Liver (tissue), 9 donors: ENCODE measurements around the gene POLG. TPM values are rescaled to one million over a fixed set of nuclear protein-coding genes. Genes with fewer than 3 reads are reported as not detected.

Source experiments
- DNase-seq: peaks from one replicate; pipeline ENCODE4 v3.0.0-alpha.2; 2017; ENCODE audit warnings: low spot score
- H3K27ac ChIP-seq, 2 donors: one replicate each; pipeline ENCODE4 v1.7.0; 2013; ENCODE audit warnings: inconsistent platforms in 2 of 2, low read length in 2 of 2, control low read depth in 1 of 2, low read depth in 1 of 2, mild to moderate bottlenecking in 1 of 2
- H3K27me3 ChIP-seq, 4 donors: one replicate each; pipeline versions ENCODE4 v1.6.1 to v1.7.0; 2013; ENCODE audit warnings: low read length in 3 of 4, inconsistent platforms in 1 of 4, mild to moderate bottlenecking in 1 of 4, moderate library complexity in 1 of 4; ENCODE audit not compliant: control insufficient read depth in 4 of 4, insufficient read depth in 4 of 4
- H3K36me3 ChIP-seq, 4 donors: one replicate each; pipeline versions ENCODE4 v1.6.1 to v1.7.0; 2013; ENCODE audit warnings: low read length in 3 of 4, mild to moderate bottlenecking in 3 of 4, low read depth in 1 of 4, moderate library complexity in 1 of 4; ENCODE audit not compliant: control insufficient read depth in 4 of 4, insufficient read depth in 3 of 4
- H3K4me1 ChIP-seq, 4 donors: one replicate each; pipeline versions ENCODE4 v1.6.1 to v1.7.0; 2013; ENCODE audit warnings: low read length in 3 of 4, mild to moderate bottlenecking in 3 of 4, moderate library complexity in 1 of 4; ENCODE audit not compliant: control insufficient read depth in 4 of 4, insufficient read depth in 4 of 4
- H3K4me3 ChIP-seq, 3 donors: one replicate each; pipeline versions ENCODE4 v1.6.1 to v1.7.0; 2013; ENCODE audit warnings: low read length in 3 of 3, control low read depth in 1 of 3, low read depth in 1 of 3, mild to moderate bottlenecking in 1 of 3
- H3K9ac ChIP-seq, 2 donors: one replicate each; pipeline ENCODE4 v1.7.0; 2013; ENCODE audit warnings: low read length in 2 of 2, mild to moderate bottlenecking in 2 of 2, moderate library complexity in 2 of 2, control low read depth in 1 of 2, low read depth in 1 of 2
- H3K9me3 ChIP-seq, 4 donors: one replicate each; pipeline versions ENCODE4 v1.6.1 to v1.7.0; 2013; ENCODE audit warnings: low read length in 3 of 4; ENCODE audit not compliant: control insufficient read depth in 4 of 4
- ATF3 ChIP-seq: IDR thresholded peaks from 2 replicates; pipeline ENCODE4 v1.6.1; 2016; ENCODE audit warnings: antibody characterized with exemption
- EGR1 ChIP-seq, 2 donors: IDR thresholded peaks; 2 replicates each; pipeline ENCODE4 v1.6.1; 2016 to 2018; ENCODE audit warnings: antibody characterized with exemption in 2 of 2, low read depth in 2 of 2
- FOXA1 ChIP-seq: IDR thresholded peaks from 2 replicates; pipeline ENCODE4 v1.6.1; 2016; ENCODE audit warnings: antibody characterized with exemption
- FOXA2 ChIP-seq: IDR thresholded peaks from 2 replicates; pipeline ENCODE4 v1.6.1; 2016; ENCODE audit warnings: antibody characterized with exemption
- GABPA ChIP-seq, 2 donors: IDR thresholded peaks in 1 of 2; conservative IDR thresholded peaks in 1 of 2; 2 replicates each; pipeline ENCODE4 v1.6.1; 2016; ENCODE audit warnings: antibody characterized with exemption in 2 of 2, mild to moderate bottlenecking in 1 of 2, moderate library complexity in 1 of 2
- HNF4G ChIP-seq: IDR thresholded peaks from 2 replicates; pipeline ENCODE4 v1.6.1; 2016; ENCODE audit warnings: antibody characterized with exemption
- JUND ChIP-seq, 2 donors: IDR thresholded peaks; 2 replicates each; pipeline ENCODE4 v1.6.1; 2016; ENCODE audit warnings: antibody characterized with exemption in 2 of 2
- MAX ChIP-seq: IDR thresholded peaks from 2 replicates; pipeline ENCODE4 v1.6.1; 2016; ENCODE audit warnings: antibody characterized with exemption
- NR2F2 ChIP-seq: IDR thresholded peaks from 2 replicates; pipeline ENCODE4 v1.6.1; 2016; ENCODE audit warnings: antibody characterized with exemption
- RAD21 ChIP-seq, 2 donors: IDR thresholded peaks; 2 replicates each; pipeline ENCODE4 v1.6.1; 2016; ENCODE audit warnings: antibody characterized with exemption in 2 of 2, mild to moderate bottlenecking in 2 of 2
- RXRA ChIP-seq, 2 donors: IDR thresholded peaks; 2 replicates each; pipeline ENCODE4 v1.6.1; 2017 to 2018; ENCODE audit warnings: antibody characterized with exemption in 2 of 2, mild to moderate bottlenecking in 1 of 2
- SP1 ChIP-seq: IDR thresholded peaks from 2 replicates; pipeline ENCODE4 v1.6.1; 2018; ENCODE audit warnings: antibody characterized with exemption, mild to moderate bottlenecking
- TAF1 ChIP-seq: conservative IDR thresholded peaks from 2 replicates; pipeline ENCODE4 v1.6.1; 2016; ENCODE audit warnings: antibody characterized with exemption, mild to moderate bottlenecking
- YY1 ChIP-seq: IDR thresholded peaks from 2 replicates; pipeline ENCODE4 v1.6.1; 2016; ENCODE audit warnings: antibody characterized with exemption, mild to moderate bottlenecking
- WGBS: extraction: QIAGEN DNeasy Blood & Tissue Kit; methylation state at CpG from one replicate; pipeline ENCODE4 v1.1.7; 2013; 5-methylcytosine and 5-hydroxymethylcytosine counted together
- polyA plus RNA-seq, 2 donors: library from polyadenylated mRNA; stranded (reverse) in 1 of 2; unstranded in 1 of 2; fragments of 200-250 nt in 1 of 2; fragments of >200 nt in 1 of 2; fragmentation: Nextera tagmentation in 1 of 2; extraction: Ambion mirVana in 1 of 2; gene quantifications; one replicate each; pipeline versions ENCODE4 v1.2.1 to v1.2.3, GENCODE V29; 2013 to 2015
- total RNA-seq, 2 donors: library from RNA; depleted of rRNA; stranded (reverse); fragments of >200 nt; gene quantifications; one replicate each; pipeline ENCODE4 v1.2.3, GENCODE V29; 2014
- TF ChIP-seq, protein P1 (sequence below): IDR thresholded peaks from 2 replicates; pipeline ENCODE4 v1.6.1; 2016; ENCODE audit warnings: antibody characterized with exemption, mild to moderate bottlenecking
- TF ChIP-seq, protein P2 (sequence below): IDR thresholded peaks from 2 replicates; pipeline ENCODE4 v1.6.1; 2016; ENCODE audit warnings: antibody characterized with exemption
- TF ChIP-seq, protein P3 (sequence below): fragments of 150-350 bp; IDR thresholded peaks from 2 replicates; pipeline ENCODE4 v1.5.1; 2017; ENCODE audit warnings: improper control_type of control experiment, low read depth, low read length; ENCODE audit not compliant: missing input control
- donor health status: healthy.
- donor health status: healthy.
- donor health status: healthy.
- donor health status: healthy.
- donor health status: healthy.

POLG gene
- total and polyA plus RNA-seq, 4 donors: 15.2 to 53.1 (median 31.4) TPM

DNA sequence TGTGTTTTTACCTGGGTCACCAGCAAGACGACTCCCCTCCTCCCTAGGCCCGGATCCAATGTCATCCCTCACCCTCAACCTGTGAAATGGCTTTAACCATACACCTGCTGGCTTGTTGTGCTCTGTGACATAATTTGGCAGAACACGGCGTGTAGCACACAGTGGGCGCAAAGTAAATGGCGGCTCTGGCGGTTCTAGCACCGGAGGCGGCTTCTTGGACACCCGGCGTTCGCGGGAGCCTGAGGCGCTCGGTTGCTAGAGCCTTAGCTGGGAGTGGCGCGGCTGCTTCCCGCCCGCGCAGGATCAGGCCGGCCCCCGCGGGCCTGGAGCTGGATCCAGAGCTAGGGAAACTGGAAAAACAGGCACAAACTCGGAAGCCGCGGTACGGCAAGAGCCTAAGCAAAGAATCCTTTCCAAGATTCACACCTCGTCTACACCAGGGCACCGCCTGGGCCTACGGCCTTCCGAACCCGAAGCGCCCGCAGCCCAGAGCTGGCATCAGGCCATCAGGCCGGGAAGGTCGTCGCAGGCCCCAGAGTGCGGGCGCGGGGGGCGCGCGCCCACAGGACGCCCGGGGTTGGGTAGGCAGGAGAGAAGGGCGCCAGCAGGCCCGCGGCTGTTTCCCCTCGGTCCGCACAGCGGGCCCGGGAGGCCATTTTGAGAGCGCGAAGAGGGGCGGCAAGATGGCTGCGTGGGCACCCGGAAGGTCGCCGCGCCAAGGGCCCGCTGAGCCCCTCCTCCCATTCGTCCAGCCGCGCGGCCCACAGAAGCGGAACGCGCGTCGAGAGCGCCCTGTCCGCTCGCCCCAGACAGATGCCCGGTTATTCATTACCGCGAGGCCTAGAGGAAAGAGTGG lies 43.9 kb upstream of the POLG start:
- Histone ChIP-seq H3K36me3 (no peaks in the 10 kb centered on the region), H3K27ac (no peak overlapping the region), H3K9me3 (peaks cover 0 to 2% (median 0%) of the 10 kb centered on the region in 4 donors), H3K4me1 (peaks cover 7 to 13% (median 8%) of the 10 kb centered on the region in 4 donors), H3K9ac (no peak overlapping the region), H3K27me3 (peaks cover 7 to 20% (median 16%) of the 10 kb centered on the region in 4 donors), H3K4me3 (peak overlapping the region in 1 of 3 donors; percentile 40)
- DNase-seq: no peak
- 4% methylated on average over 76 of the region's 76 CpGs for WGBS
- no peak for TF ChIP-seq GABPA (IDR thresholded peaks at IDR 0.05 in 1 of 2, conservative IDR thresholded peaks at IDR 0.05 in 1 of 2)
- TF ChIP-seq, protein P1, sequence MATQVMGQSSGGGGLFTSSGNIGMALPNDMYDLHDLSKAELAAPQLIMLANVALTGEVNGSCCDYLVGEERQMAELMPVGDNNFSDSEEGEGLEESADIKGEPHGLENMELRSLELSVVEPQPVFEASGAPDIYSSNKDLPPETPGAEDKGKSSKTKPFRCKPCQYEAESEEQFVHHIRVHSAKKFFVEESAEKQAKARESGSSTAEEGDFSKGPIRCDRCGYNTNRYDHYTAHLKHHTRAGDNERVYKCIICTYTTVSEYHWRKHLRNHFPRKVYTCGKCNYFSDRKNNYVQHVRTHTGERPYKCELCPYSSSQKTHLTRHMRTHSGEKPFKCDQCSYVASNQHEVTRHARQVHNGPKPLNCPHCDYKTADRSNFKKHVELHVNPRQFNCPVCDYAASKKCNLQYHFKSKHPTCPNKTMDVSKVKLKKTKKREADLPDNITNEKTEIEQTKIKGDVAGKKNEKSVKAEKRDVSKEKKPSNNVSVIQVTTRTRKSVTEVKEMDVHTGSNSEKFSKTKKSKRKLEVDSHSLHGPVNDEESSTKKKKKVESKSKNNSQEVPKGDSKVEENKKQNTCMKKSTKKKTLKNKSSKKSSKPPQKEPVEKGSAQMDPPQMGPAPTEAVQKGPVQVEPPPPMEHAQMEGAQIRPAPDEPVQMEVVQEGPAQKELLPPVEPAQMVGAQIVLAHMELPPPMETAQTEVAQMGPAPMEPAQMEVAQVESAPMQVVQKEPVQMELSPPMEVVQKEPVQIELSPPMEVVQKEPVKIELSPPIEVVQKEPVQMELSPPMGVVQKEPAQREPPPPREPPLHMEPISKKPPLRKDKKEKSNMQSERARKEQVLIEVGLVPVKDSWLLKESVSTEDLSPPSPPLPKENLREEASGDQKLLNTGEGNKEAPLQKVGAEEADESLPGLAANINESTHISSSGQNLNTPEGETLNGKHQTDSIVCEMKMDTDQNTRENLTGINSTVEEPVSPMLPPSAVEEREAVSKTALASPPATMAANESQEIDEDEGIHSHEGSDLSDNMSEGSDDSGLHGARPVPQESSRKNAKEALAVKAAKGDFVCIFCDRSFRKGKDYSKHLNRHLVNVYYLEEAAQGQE: no peak
- TF ChIP-seq, protein P2, sequence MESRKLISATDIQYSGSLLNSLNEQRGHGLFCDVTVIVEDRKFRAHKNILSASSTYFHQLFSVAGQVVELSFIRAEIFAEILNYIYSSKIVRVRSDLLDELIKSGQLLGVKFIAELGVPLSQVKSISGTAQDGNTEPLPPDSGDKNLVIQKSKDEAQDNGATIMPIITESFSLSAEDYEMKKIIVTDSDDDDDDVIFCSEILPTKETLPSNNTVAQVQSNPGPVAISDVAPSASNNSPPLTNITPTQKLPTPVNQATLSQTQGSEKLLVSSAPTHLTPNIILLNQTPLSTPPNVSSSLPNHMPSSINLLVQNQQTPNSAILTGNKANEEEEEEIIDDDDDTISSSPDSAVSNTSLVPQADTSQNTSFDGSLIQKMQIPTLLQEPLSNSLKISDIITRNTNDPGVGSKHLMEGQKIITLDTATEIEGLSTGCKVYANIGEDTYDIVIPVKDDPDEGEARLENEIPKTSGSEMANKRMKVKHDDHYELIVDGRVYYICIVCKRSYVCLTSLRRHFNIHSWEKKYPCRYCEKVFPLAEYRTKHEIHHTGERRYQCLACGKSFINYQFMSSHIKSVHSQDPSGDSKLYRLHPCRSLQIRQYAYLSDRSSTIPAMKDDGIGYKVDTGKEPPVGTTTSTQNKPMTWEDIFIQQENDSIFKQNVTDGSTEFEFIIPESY: no peak
- no peak for TF ChIP-seq RAD21 (IDR thresholded peaks at IDR 0.05)
- no peak for TF ChIP-seq JUND (IDR thresholded peaks at IDR 0.05)
- TF ChIP-seq FOXA1: no peak
- no peak for TF ChIP-seq EGR1 (IDR thresholded peaks at IDR 0.05; ENCODE audit: low read depth in 2 of 2)
- TF ChIP-seq HNF4G: no peak
- no peak for TF ChIP-seq ATF3
- TF ChIP-seq MAX: no peak
- TF ChIP-seq NR2F2: no peak

- Histone ChIP-seq H3K9ac (no peak overlapping the region), H3K4me1 (peaks cover 7 to 13% (median 8%) of the 10 kb centered on the region in 4 donors), H3K27ac (no peak overlapping the region), H3K9me3 (peaks cover 0 to 2% (median 0%) of the 10 kb centered on the region in 4 donors), H3K4me3 (no peak overlapping the region), H3K36me3 (no peaks in the 10 kb centered on the region), H3K27me3 (peaks cover 10 to 24% (median 18%) of the 10 kb centered on the region in 4 donors)
- no peak for DNase-seq
- 7% methylated on average over 30 of the region's 30 CpGs for WGBS
- TF ChIP-seq FOXA1: no peak
- no peak for TF ChIP-seq RXRA (IDR thresholded peaks at IDR 0.05)
- TF ChIP-seq YY1: no peak
- TF ChIP-seq FOXA2: no peak
- no peak for TF ChIP-seq SP1
- no peak for TF ChIP-seq NR2F2
- TF ChIP-seq, protein P1: no peak
- no peak for TF ChIP-seq EGR1 (IDR thresholded peaks at IDR 0.05; ENCODE audit: low read depth in 2 of 2)
- TF ChIP-seq JUND (IDR thresholded peaks at IDR 0.05): no peak
- no peak for TF ChIP-seq ATF3
- TF ChIP-seq, protein P3, sequence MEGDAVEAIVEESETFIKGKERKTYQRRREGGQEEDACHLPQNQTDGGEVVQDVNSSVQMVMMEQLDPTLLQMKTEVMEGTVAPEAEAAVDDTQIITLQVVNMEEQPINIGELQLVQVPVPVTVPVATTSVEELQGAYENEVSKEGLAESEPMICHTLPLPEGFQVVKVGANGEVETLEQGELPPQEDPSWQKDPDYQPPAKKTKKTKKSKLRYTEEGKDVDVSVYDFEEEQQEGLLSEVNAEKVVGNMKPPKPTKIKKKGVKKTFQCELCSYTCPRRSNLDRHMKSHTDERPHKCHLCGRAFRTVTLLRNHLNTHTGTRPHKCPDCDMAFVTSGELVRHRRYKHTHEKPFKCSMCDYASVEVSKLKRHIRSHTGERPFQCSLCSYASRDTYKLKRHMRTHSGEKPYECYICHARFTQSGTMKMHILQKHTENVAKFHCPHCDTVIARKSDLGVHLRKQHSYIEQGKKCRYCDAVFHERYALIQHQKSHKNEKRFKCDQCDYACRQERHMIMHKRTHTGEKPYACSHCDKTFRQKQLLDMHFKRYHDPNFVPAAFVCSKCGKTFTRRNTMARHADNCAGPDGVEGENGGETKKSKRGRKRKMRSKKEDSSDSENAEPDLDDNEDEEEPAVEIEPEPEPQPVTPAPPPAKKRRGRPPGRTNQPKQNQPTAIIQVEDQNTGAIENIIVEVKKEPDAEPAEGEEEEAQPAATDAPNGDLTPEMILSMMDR: no peak
- no peak for TF ChIP-seq HNF4G
- no peak for TF ChIP-seq TAF1
- no peak for TF ChIP-seq MAX
These were observed 43.2 kb upstream of the POLG start for GRCh38 chr15:89377842-89378295.
